ENCODE measurements around the gene NAGK. TPM values are rescaled to one million over a fixed set of nuclear protein-coding genes. Genes with fewer than 3 reads are reported as not detected.

NAGK gene
- polyA plus RNA-seq, 1 donor (not counting 4 experiments of a cell fraction or from before 2014, with no cell fraction given), result 61.5 TPM

DNA sequence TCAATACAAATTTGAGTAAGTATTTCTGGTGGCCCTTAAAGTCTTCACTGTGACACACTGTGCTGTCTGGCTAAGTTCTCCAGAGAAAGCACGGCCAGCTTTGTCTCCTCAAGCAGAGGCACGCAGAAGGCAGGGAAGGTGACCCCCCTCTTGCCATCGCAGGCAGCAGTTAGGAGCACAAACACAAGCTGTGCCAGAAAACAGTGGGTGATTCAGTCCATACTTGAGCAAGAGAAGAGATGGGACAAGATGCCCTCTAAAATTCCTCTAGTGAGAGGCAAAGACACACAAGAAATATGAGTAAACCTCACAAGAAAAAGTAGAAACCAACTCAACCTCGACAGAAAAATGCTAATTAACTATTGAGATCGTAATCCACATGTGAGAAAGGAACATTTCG lies 51.7 kb downstream of the NAGK start:
- Histone ChIP-seq H3K9me3 (ENCODE audit: control insufficient read depth, low read depth, low read length) (no peaks in the 10 kb centered on the region), H3K4me3 (ENCODE audit: control insufficient read depth in 2 of 3, extremely low read depth in 1 of 3, insufficient read depth in 2 of 3, low read depth in 1 of 3, low read length in 3 of 3) (no peak overlapping the region), H3K9me1 (ENCODE audit: control insufficient read depth, extremely low read depth, insufficient read depth, low read length) (peaks cover 2% of the 10 kb centered on the region), H3K4me1 (ENCODE audit: control insufficient read depth, extremely low read depth, insufficient read depth, low read length) (peaks cover 4% of the 10 kb centered on the region), H3K79me2 (ENCODE audit: control insufficient read depth, insufficient read depth, low read length) (no peaks in the 10 kb centered on the region), H3K27ac (ENCODE audit: control insufficient read depth, insufficient read depth, low read length) (no peak overlapping the region), H3K27me3 (ENCODE audit: control insufficient read depth, extremely low read depth, insufficient read depth, low read length) (no peaks in the 10 kb centered on the region), H3K4me2 (ENCODE audit: control insufficient read depth, extremely low read depth, insufficient read depth, low read depth, low read length) (no peak overlapping the region), H4K20me1 (ENCODE audit: control insufficient read depth, extremely low read depth, insufficient read depth, low read length) (no peaks in the 10 kb centered on the region), H3K9ac (ENCODE audit: control insufficient read depth, extremely low read depth, insufficient read depth, low read length) (no peak overlapping the region), H2AFZ (ENCODE audit: control insufficient read depth, low read length) (no peak overlapping the region), H3K36me3 (ENCODE audit: control insufficient read depth in 2 of 2, extremely low read depth in 1 of 2, insufficient read depth in 2 of 2, low read length in 2 of 2) (no peaks in the 10 kb centered on the region)
- FAIRE-seq (no peak), DNase-seq (ENCODE audit: low read depth, low spot score) (no peak)
- TF ChIP-seq EZH2 (IDR thresholded peaks at IDR 0.05; ENCODE audit: low read length), result no peak
- TF ChIP-seq, protein P1, sequence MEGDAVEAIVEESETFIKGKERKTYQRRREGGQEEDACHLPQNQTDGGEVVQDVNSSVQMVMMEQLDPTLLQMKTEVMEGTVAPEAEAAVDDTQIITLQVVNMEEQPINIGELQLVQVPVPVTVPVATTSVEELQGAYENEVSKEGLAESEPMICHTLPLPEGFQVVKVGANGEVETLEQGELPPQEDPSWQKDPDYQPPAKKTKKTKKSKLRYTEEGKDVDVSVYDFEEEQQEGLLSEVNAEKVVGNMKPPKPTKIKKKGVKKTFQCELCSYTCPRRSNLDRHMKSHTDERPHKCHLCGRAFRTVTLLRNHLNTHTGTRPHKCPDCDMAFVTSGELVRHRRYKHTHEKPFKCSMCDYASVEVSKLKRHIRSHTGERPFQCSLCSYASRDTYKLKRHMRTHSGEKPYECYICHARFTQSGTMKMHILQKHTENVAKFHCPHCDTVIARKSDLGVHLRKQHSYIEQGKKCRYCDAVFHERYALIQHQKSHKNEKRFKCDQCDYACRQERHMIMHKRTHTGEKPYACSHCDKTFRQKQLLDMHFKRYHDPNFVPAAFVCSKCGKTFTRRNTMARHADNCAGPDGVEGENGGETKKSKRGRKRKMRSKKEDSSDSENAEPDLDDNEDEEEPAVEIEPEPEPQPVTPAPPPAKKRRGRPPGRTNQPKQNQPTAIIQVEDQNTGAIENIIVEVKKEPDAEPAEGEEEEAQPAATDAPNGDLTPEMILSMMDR (optimal IDR thresholded peaks at IDR 0.05 in 1 of 3, IDR thresholded peaks at IDR 0.05 in 1 of 3, conservative IDR thresholded peaks at IDR 0.05 in 1 of 3; ENCODE audit: extremely low read depth in 1 of 3, insufficient read depth in 2 of 3, low read length in 3 of 3), result no peak
- dilution Hi-C loops (cut with MboI; ENCODE audit: extremely low pct_ligation_motif_present, low sequenced_read_pairs), result no loop called here

DNA sequence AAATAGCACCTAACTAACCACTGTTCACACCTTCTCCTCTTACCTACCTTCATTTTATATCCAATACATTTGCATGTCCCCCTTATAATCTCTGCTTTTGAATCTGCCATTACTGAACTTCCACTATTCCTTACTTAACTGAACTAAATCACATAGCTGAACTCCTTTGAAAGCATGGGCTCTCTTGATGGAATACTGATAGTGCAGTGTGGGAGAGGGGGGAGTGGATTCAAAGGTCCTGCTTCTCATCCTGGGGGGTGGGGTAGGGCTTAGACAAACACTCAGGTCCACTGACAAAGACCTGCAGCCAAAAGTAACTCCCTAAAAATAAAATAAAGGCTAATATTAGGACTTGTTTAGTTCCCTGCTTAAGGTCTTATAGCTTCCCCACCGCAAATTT lies 53.0 kb downstream of the NAGK start:
- H3K9me3 ChIP-seq (ENCODE audit: control insufficient read depth, low read depth, low read length), result no peaks in the 10 kb centered on the region
- no peaks in the 10 kb centered on the region for H3K36me3 ChIP-seq (ENCODE audit: control insufficient read depth in 2 of 2, extremely low read depth in 1 of 2, insufficient read depth in 2 of 2, low read length in 2 of 2)
- no peak overlapping the region for H3K9ac ChIP-seq (ENCODE audit: control insufficient read depth, extremely low read depth, insufficient read depth, low read length)
- DNase-seq (ENCODE audit: low read depth, low spot score), result no peak
- TF ChIP-seq, protein P1 (optimal IDR thresholded peaks at IDR 0.05 in 1 of 3, IDR thresholded peaks at IDR 0.05 in 1 of 3, conservative IDR thresholded peaks at IDR 0.05 in 1 of 3; ENCODE audit: extremely low read depth in 1 of 3, insufficient read depth in 2 of 3, low read length in 3 of 3), result no peak
- TF ChIP-seq EZH2 (IDR thresholded peaks at IDR 0.05; ENCODE audit: low read length), result no peak
- H3K4me1 ChIP-seq (ENCODE audit: control insufficient read depth, extremely low read depth, insufficient read depth, low read length), result peaks cover 4% of the 10 kb centered on the region
- H3K27me3 ChIP-seq (ENCODE audit: control insufficient read depth, extremely low read depth, insufficient read depth, low read length), result no peaks in the 10 kb centered on the region
- no peak for FAIRE-seq
- no peaks in the 10 kb centered on the region for H4K20me1 ChIP-seq (ENCODE audit: control insufficient read depth, extremely low read depth, insufficient read depth, low read length)
- H3K4me3 ChIP-seq (ENCODE audit: control insufficient read depth in 2 of 3, extremely low read depth in 1 of 3, insufficient read depth in 2 of 3, low read depth in 1 of 3, low read length in 3 of 3), result no peak overlapping the region
- dilution Hi-C loops (cut with MboI; ENCODE audit: extremely low pct_ligation_motif_present, low sequenced_read_pairs), result no loop called here
- no peaks in the 10 kb centered on the region for H3K79me2 ChIP-seq (ENCODE audit: control insufficient read depth, insufficient read depth, low read length)
- peaks cover 2% of the 10 kb centered on the region for H3K9me1 ChIP-seq (ENCODE audit: control insufficient read depth, extremely low read depth, insufficient read depth, low read length)
- H2AFZ ChIP-seq (ENCODE audit: control insufficient read depth, low read length), result no peak overlapping the region
- no peak overlapping the region for H3K4me2 ChIP-seq (ENCODE audit: control insufficient read depth, extremely low read depth, insufficient read depth, low read depth, low read length)
- H3K27ac ChIP-seq (ENCODE audit: control insufficient read depth, insufficient read depth, low read length), result no peak overlapping the region

All from keratinocyte (primary cell).